Neural cell (in vitro differentiated cells): ENCODE results near the gene TBC1D9B. TPM values are rescaled to one million over a fixed set of nuclear protein-coding genes. Genes with fewer than 3 reads are reported as not detected.

ENCODE experiments used
- H2AFZ ChIP-seq: fragments of 200-600, 300-800 bp; sonication (generic), shearing (Covaris generic); 2 replicates; pipeline ENCODE4 v1.6.0; 2014; ENCODE audit warnings: low read depth, mild to moderate bottlenecking, antibody characterized with exemption, low read length, moderate library complexity
- H3F3A ChIP-seq: fragments of 200-600 bp; shearing (Covaris generic); 2 replicates; pipeline ENCODE4 v1.6.1; 2016; ENCODE audit warnings: mild to moderate bottlenecking, moderate library complexity, mixed read lengths, antibody characterized with exemption, low read length; ENCODE audit not compliant: insufficient read depth, poor library complexity, severe bottlenecking
- H3K27ac ChIP-seq: fragments of 200-600, 300-800 bp; sonication (generic), shearing (Covaris generic); 2 replicates; pipeline ENCODE4 v1.5.1; 2014; ENCODE audit warnings: mild to moderate bottlenecking, low read length, moderate library complexity
- H3K27me3 ChIP-seq: fragments of 300-800, 200-600 bp; sonication (generic), shearing (Covaris generic); 2 replicates; pipeline ENCODE4 v1.6.0; 2014; ENCODE audit warnings: mild to moderate bottlenecking, low read depth, low read length, moderate library complexity; ENCODE audit not compliant: insufficient read depth
- H3K36me3 ChIP-seq: fragments of 300-800, 200-600 bp; sonication (generic), shearing (Covaris generic); 2 replicates; pipeline ENCODE4 v1.5.1; 2014; ENCODE audit warnings: mild to moderate bottlenecking, antibody characterized with exemption, low read length, moderate library complexity; ENCODE audit not compliant: insufficient read depth
- H3K4me2 ChIP-seq: fragments of 300-800, 200-600 bp; sonication (generic), shearing (Covaris generic); 2 replicates; pipeline ENCODE4 v1.6.0; 2014; ENCODE audit warnings: mild to moderate bottlenecking, low read length
- H3K4me3 ChIP-seq: fragments of 300-800, 200-600 bp; sonication (generic), shearing (Covaris generic); 2 replicates; pipeline ENCODE4 v1.5.1; 2014; ENCODE audit warnings: mild to moderate bottlenecking, low read length, moderate library complexity
- H3K79me2 ChIP-seq: fragments of 200-600 bp; shearing (Covaris generic); replicated peaks from 2 replicates; pipeline ENCODE4 v1.6.0; 2014; ENCODE audit warnings: mild to moderate bottlenecking, low read length, moderate library complexity; ENCODE audit not compliant: insufficient read depth
- H3K9ac ChIP-seq: fragments of 300-800, 200-600 bp; sonication (generic), shearing (Covaris generic); 2 replicates; pipeline ENCODE4 v1.6.1; 2016; ENCODE audit warnings: mild to moderate bottlenecking, low read length, mixed read lengths
- H3K9me2 ChIP-seq: fragments of 200-600 bp; shearing (Covaris generic); 2 replicates; pipeline ENCODE4 v1.6.1; 2016; ENCODE audit warnings: mild to moderate bottlenecking, low read length, mixed read lengths; ENCODE audit not compliant: insufficient read depth
- H3K9me3 ChIP-seq: fragments of 200-600, 300-800 bp; sonication (generic), shearing (Covaris generic); 2 replicates; pipeline ENCODE4 v1.6.1; 2016; ENCODE audit warnings: mild to moderate bottlenecking, mixed run types, low read length, moderate library complexity, mixed read lengths
- H4K20me1 ChIP-seq: fragments of 200-600 bp; shearing (Covaris generic); 2 replicates; pipeline ENCODE4 v1.6.1; 2016; ENCODE audit warnings: mild to moderate bottlenecking, mixed run types; ENCODE audit not compliant: insufficient read depth
- CTCF ChIP-seq: fragments of 450-650 bp; IDR thresholded peaks from 2 replicates; pipeline ENCODE4 v1.5.1; 2014; ENCODE audit warnings: antibody characterized with exemption, mild to moderate bottlenecking, moderate library complexity; ENCODE audit not compliant: poor library complexity, severe bottlenecking
- EP300 ChIP-seq: fragments of 450-650 bp; conservative IDR thresholded peaks from 2 replicates; pipeline ENCODE4 v1.6.1; 2014; ENCODE audit warnings: antibody characterized with exemption, mild to moderate bottlenecking, moderate library complexity; ENCODE audit not compliant: poor library complexity, severe bottlenecking
- EZH2 ChIP-seq: fragments of 200-600, 300-800 bp; shearing (Covaris generic), sonication (generic); IDR thresholded peaks from 2 replicates; pipeline ENCODE4 v1.6.1; 2014; ENCODE audit warnings: antibody characterized with exemption, low read length, borderline replicate concordance, mild to moderate bottlenecking; ENCODE audit not compliant: insufficient read depth, poor library complexity, severe bottlenecking
- MXI1 ChIP-seq: fragments of 450-650 bp; conservative IDR thresholded peaks from 2 replicates; pipeline ENCODE4 v1.6.1; 2014; ENCODE audit warnings: antibody characterized with exemption, mild to moderate bottlenecking; ENCODE audit not compliant: poor library complexity, severe bottlenecking
- POLR2AphosphoS5 ChIP-seq: IDR thresholded peaks from 2 replicates; pipeline ENCODE4 v1.6.1; 2012
- RAD21 ChIP-seq: fragments of 450-650 bp; conservative IDR thresholded peaks from 2 replicates; pipeline ENCODE4 v1.6.1; 2014; ENCODE audit warnings: antibody characterized with exemption, mild to moderate bottlenecking, moderate library complexity
- REST ChIP-seq: IDR thresholded peaks from 2 replicates; pipeline ENCODE4 v1.6.1; 2012; ENCODE audit warnings: borderline replicate concordance
- SMC3 ChIP-seq: fragments of 450-650 bp; conservative IDR thresholded peaks from 2 replicates; pipeline ENCODE4 v1.6.1; 2014; ENCODE audit warnings: antibody characterized with exemption, mild to moderate bottlenecking, moderate library complexity; ENCODE audit not compliant: poor library complexity
- TAF1 ChIP-seq: IDR thresholded peaks from 2 replicates; pipeline ENCODE4 v1.6.1; 2012; ENCODE audit warnings: low read depth
- polyA plus RNA-seq: library from polyadenylated mRNA; depleted of rRNA; stranded (reverse); fragments of >200 nt; gene quantifications from 2 replicates; pipeline ENCODE4 v1.2.3, GENCODE V29; 2014

Gene TBC1D9B
- polyA plus RNA-seq, 1 donor from 2014 or later = 50.7 TPM

GRCh38 chr5:179886190-179886911, 21.3 kb downstream of the TBC1D9B start:
- no peaks in the 10 kb centered on the region for H3K9me3 ChIP-seq
- no peak overlapping the region for H2AFZ ChIP-seq
- no peaks in the 10 kb centered on the region for H3K9me2 ChIP-seq
- no peaks in the 10 kb centered on the region for H3F3A ChIP-seq
- H3K4me2 ChIP-seq = no peak overlapping the region
- H3K4me3 ChIP-seq = no peak overlapping the region
- H3K27ac ChIP-seq = no peak overlapping the region
- no peak overlapping the region for H3K9ac ChIP-seq
- TF ChIP-seq EZH2 (no peak), MXI1 (no peak), POLR2AphosphoS5 (no peak), RAD21 (no peak), TAF1 (no peak), EP300 (no peak), SMC3 (no peak), CTCF (no peak), REST (no peak)
- H3K27me3 ChIP-seq = no peaks in the 10 kb centered on the region
- no peaks in the 10 kb centered on the region for H3K79me2 ChIP-seq
- H4K20me1 ChIP-seq = no peaks in the 10 kb centered on the region
- H3K36me3 ChIP-seq = peaks cover 11% of the 10 kb centered on the region

- H3K36me3 ChIP-seq = peaks cover 11% of the 10 kb centered on the region
- no peaks in the 10 kb centered on the region for H3K9me3 ChIP-seq
- H3K27ac ChIP-seq = no peak overlapping the region
Measured at GRCh38 chr5:179885491-179886090, 22.1 kb downstream of the TBC1D9B start.

More at GRCh38 chr5:179885491-179886090, 22.1 kb downstream of the TBC1D9B start:
- Histone ChIP-seq H4K20me1 (no peaks in the 10 kb centered on the region), H3K79me2 (no peaks in the 10 kb centered on the region), H3K4me3 (no peak overlapping the region), H3K27me3 (no peaks in the 10 kb centered on the region), H3K4me2 (no peak overlapping the region), H2AFZ (no peak overlapping the region), H3K9me2 (no peaks in the 10 kb centered on the region), H3K9ac (no peak overlapping the region), H3F3A (no peaks in the 10 kb centered on the region)
- no peak for TF ChIP-seq RAD21
- TF ChIP-seq POLR2AphosphoS5 = no peak
- TF ChIP-seq CTCF = no peak
- no peak for TF ChIP-seq EP300
- TF ChIP-seq REST = no peak
- no peak for TF ChIP-seq MXI1
